ENCODE results near the gene ITIH6.

ITIH6 gene

DNA sequence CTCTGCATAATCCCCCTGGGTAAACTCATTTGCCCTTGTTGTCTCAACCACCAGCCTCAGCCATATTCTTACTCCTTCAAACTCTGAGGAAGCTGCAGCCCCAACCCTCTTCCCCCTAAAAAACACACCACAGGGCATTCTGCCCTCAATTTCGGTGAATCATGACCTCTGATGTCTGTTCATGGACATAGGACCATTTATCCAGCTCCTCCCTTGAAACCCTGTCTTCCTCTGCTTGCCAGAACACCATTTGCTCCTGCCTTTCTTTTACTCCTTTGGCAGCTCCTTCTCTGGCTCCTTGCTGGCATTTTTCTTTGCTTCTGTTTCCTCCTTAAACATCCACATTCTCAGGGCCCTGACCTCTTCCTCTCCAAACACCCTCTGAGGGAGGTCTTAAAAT lies 87.1 kb downstream of the ITIH6 start:
- DNase-seq (ENCODE audit: low read depth), result no peak

GRCh38 chrX:54708404-54708803 lies 89.7 kb downstream of the ITIH6 start:
- no peak for DNase-seq (ENCODE audit: low read depth)
